SKM-1 treated with dmso at 0.1 percent for 144 hours (cell line): Measurements from ENCODE around the gene PDE7B.
"Not testable (repeated sequence)": the region's sequence is repeated elsewhere in the genome, so short reads cannot be mapped to it uniquely, and the experiment has no call there.

Experiments used
- DNase-seq: peaks from one replicate; lab custom pipeline; 2025; ENCODE audit not compliant: unreplicated experiment; lab: John Stamatoyannopoulos, UW

The PDE7B gene

DNA sequence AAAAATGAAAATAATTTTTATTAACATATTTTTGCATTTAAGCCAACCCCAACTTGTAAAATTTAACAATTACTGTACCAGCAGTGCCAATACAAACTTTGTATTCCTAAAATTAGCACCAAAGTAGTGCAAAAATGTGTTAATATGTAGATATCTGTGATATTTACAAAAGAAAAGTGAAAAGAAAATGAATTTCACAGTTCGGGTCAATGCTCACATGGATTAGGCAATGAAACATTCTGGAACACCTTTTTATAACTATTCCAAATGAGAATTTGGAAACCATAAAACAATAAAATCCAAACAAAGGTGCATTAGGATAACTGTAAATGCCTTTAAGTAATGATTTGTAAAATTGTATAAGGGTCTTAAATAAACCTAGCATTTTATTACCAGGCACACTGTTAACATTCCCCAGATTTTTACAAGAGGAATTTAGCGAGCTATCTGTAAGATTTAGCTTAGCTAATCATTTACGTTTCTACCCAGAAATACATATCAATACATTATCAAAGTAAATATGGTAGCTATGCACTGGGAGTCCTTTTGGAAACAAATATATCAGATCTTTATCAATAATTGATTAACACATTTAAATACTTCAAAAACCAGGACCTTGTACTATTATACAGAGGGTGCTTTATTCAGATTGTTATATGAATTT is 286.4 kb downstream of the PDE7B start:
- no peak for DNase-seq

DNA sequence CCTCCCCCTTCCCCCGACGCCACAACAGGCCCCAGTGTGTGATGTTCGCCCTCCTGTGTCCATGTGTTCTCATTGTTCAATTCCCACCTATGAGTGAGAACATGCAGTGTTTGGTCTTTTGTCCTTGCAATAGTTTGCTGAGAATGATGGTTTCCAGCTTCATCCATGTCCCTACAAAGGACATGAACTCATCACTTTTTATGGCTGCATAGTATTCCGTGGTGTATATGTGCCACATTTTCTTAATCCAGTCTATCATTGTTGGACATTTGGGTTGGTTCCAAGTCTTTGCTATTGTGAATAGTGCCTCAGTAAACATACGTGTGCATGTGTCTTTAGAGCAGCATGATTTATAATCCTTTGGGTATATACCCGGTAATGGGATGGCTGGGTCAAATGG is 287.6 kb downstream of the PDE7B start:
- DNase-seq, result not testable (repeated sequence)

DNA sequence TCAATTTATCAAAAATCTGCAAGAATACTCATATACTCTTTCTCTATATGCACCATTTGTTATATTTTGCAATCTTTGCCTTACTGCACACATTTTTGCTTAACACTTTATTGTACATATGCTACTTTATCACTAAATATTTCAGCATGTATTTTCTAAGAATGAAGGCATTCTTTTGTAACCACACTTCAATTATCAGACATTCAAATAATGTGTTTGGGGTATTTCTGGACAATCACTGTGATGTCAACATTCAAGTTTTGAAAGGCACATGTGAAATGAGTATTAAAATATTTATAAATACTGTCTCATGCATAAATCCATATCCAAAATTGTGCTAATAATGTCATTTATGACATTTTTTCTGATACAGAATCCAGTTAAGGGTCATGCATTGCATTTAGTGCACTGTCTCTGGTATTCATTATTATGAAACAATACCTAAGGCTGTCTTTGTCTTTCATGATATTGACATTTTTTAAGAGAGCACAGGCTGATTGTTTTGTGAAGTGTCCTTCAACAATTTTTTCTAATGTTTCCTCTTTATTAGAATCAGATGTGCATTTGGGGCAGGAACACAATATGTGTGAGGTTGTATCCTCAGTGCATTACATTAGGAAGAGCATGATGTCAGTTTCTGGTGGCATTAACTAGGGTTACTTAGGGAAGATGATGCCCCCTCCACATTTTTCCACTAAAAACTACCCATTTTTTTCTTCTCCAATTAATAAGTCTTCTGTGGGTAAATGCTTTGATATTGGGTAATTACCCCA is 292.9 kb downstream of the PDE7B start:
- no peak for DNase-seq

DNA sequence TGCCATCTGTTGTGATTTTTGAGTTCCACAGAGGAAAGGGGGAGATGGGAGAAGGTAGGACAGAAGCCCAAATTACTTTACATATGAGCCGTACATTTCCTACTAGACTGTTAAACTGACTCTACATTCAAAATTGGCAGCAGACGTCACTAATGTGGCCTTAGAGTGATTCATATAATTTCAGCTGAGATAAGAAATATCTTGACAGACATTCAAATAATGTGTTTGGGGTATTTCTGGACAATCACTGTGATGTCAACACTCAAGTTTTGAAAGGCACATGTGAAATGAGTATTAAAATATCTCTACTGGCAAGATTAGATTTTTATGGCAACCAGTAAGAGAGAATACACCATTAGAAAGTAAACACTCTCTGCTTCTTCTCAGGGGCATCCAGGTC is 294.6 kb downstream of the PDE7B start:
- DNase-seq, result no peak

DNA sequence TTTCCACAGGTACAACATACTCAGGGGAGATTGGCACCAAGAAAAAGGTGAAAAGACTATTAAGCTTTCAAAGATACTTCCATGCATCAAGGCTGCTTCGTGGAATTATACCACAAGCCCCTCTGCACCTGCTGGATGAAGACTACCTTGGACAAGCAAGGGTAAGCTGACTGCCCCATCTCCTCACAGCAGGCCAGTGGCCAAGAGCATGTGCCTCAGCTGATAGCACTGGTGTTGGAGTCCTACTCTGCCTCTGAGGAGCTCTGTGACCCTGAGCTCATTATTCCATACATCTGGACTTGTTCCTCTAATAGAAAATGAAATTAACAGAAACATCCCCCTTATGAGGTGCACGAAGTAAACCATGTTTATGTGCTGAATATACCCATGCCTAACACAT is 295.8 kb downstream of the PDE7B start:
- DNase-seq, result no peak

DNA sequence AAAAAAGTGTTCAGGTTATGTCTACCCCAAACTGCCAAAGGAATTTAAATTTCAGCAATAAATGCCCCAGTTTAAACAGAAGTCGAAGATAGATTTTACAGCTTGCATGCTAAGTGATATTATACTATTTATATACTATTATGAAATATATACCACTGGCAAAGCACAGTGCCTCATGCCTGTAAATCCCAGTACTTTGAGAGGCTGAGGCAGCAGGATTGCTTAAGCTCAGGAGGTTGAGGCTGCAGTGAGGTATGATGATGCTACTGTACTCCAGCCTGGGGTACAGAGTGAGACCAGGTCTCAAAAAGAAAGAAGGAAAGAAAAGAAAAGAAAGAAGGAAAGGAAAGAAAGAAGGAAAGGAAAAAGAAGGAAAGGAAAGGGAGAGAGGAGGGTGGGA is 296.6 kb downstream of the PDE7B start:
- no peak for DNase-seq

DNA sequence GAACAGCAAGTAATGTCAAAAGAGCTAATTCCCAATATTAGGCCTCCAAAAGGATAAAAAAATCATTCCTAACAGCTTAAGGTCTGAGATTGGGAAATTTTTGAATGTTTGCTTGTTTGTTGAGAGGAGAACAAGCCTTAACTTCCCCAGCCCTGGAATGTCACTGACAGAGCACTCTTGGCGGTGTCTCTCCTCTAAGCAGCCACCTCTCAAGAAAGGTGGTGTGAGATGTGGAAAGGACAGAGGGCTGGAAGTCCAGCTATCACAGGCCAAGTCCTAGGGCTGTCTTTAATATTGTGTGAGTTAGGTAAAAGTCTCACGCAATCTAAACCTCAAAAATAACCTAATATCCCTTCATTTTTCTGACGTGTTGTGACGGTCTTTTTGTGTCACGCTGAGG is 297.0 kb downstream of the PDE7B start:
- no peak for DNase-seq

DNA sequence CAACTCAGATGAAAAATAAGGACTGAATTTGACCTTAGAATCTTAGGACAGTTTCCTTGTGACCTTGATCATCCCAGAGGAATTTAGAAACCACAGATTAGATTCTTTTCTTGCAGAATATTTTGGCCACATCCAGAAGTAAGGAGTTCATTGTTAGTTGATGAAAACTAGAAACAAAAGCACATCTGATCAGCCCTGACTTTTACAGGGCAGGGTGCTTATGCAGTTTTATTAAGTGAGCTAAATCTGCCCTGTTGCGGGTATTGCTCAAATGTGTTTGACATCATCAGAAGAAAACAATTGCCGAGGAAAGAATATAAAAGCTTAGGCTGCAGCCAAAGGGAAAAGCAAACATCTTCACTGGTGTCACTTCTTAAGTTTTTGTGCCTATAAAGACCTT is 297.8 kb downstream of the PDE7B start:
- no peak for DNase-seq

DNA sequence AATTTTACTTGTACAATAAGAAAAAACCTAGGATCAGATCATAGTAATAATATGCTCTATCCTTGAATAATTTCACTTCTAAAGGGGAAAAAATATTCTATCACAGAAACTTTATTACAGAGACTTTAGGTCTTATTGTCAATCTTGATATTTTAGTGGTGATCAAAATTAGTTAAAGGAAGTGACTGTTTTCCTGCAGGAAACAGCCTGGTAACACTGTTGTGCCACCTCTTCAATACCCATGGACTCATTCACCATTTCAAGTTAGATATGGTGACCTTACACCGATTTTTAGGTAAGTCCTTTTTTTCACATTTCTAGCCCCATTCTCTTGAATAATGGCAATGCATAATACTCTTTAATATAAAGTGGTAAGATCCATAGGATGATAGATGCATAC is 299.5 kb downstream of the PDE7B start:
- DNase-seq, result no peak

DNA sequence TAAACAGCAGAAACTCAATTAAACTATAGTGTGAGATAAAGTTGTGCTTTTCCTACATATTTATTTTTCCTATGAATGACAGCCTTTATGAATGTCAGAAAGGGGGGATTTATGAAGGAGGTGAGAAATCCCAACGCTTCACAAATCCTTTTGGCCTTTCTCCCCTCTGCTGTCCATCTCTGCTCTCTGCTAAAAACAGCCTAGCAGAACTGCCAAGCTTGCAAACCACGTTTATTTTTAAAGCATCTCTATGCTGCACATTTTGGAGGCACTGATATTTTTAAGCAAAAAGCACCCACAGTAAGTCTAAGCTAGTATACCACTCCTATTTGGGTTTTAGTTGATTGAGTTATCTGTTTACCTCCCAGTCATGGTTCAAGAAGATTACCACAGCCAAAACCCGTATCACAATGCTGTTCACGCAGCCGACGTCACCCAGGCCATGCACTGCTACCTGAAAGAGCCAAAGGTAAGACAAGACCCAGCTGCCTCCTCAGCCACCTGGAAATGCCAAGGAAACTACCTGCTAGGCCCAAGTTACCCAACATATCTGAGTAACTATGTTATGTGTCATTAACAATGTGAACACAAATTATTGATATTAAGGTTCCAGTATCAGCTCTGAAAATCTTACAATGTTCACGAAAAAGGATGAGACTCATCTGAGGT is 302.3 kb downstream of the PDE7B start:
- no peak for DNase-seq

DNA sequence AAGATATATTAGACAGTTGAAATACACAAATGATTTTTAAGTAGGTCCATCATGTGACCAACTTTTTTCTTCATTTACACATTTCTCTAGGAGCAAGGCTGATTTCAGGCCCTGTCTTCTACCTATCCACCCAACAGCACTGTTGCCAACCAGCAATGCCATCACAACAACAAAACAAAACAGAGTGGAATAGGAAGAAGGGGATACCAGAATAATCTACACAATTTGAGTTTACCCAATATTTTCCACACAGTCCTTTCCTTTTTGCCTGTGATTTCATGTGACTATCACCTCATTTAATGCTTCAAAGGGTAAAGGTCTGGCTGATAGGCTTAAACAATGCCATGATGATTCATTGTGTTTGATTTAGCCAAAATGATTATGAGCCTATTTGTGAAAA is 303.7 kb downstream of the PDE7B start:
- DNase-seq, result no peak

DNA sequence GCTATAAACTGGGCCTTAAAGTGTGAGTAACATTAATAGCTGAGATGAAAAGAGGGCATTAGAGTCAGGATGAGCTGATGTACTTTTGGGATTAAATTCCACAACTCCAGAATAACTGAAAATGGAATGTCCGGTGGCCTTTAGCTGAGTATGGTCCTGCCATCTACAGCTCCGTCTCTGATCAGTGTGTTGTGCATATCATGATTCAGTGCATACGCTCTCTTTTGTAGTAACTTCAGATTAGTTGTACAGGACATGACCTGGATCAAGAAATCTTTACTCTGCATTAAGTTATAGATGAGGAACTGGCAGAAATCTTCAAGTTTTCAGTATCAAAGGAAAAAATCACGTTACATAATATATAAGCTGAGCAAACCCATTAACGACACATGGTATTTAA is 306.2 kb downstream of the PDE7B start:
- DNase-seq, result no peak

DNA sequence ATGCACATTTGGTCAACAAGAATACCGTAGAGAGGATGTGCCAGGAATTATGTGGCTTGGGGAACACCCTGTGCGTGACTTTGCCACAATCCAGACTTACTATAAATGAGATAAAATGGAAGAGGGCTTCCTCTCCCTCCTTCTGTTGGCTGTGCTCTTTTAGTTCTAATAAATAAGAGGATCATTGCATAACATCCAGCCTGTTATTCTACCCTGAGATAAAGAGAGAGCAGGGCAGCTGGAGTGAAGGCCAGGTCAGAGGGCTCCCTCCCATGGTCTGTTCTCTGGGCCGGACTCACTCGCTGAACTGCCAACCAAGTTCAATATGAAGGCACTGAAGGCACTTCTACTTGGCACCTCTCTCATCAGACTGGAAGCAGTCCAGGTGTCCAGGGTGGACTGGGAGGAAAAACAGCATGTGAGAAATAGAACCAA is 306.9 kb downstream of the PDE7B start:
- no peak for DNase-seq

DNA sequence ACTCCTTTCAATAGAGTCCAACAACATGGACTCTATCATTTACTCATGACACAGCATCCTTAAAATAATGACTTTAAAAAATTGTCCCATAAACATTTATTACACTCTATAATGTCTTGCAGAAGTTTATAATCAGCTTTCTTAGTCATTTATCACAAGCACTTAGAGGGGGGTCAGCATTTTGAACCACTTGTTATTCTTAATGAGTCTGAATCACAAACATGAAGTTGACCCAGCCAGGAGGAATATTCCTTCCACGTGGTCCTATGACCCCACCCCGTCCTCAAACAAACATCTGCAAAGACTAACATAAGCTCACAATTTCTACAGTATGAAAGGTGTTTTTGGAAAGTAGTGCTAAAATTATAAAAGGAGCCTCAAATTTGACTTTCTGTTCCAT is 307.5 kb downstream of the PDE7B start:
- no peak for DNase-seq

DNA sequence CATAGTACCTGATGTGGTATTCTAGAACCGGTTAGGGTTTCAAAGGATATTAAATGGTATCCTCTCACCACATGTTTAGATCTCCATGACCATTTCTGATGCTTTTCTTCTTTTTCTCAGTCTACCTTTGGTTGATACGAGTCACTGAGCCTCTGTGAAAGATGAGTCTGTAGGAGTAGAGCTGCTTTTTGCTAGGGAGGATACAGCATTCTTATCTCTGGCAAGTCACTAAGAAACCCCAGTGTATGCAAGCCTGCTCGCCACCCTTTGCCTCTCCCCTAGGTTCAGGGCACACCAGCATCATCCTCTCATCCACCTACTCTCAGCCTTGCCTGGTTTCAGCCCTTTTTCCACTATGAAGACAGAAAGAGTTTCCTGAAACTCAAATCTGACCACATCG is 308.7 kb downstream of the PDE7B start:
- DNase-seq, result no peak

DNA sequence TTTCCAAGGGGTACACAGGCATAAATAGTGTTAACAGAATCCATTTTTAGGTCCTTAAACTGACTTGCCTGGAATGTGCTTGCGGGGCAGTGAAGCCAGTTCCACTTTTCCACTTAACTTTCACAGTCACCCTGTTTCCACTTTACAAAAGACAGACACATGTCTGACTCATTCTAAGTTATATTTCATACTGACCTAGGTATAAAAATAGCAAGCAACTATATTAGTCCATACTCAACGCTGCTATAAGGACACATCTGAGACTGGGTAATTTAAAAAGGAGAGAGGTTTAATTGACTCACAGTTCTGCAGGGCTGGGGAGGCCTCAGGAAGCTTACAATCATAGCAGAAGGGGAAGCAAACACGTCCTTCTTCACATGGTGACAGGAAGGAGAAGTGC is 310.4 kb downstream of the PDE7B start:
- DNase-seq, result no peak

DNA sequence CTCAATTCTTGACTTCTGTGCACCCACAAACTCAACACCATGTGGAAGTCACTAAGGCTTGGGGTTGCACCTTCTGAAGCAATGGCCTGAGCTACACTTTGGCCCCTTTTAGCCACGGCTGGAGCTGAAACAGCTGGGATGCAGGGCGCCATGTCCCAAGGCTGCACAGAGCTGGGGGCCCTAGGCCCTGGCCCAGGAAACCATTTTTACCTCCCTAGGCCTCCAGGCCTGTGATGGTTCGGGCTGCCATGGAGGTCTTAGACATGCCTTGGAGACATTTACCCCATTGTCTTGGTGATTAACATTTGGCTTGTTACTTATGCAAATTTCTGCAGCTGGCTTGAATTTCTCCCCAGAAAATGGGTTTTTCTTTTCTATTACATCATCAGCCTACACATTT is 311.8 kb downstream of the PDE7B start:
- DNase-seq, result no peak

DNA sequence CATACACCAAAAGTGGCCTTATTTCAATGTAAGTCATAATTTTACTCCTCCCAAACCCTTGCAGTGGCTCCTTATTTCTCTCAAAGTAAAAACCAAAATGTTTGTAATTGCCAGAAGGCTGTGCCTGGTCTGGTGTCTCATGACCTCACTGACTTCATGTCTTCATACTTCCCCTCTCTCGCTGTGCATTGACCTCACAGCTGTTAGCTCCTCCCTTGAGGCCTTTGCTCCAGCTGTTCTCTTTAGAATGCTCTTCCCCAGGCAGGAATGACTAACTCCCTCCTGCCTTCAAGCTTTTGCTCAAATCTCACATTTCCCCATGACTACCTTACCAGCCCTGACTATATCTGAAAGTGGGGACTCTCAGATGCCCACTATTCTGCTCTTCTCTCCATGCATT is 315.3 kb downstream of the PDE7B start:
- DNase-seq, result no peak

DNA sequence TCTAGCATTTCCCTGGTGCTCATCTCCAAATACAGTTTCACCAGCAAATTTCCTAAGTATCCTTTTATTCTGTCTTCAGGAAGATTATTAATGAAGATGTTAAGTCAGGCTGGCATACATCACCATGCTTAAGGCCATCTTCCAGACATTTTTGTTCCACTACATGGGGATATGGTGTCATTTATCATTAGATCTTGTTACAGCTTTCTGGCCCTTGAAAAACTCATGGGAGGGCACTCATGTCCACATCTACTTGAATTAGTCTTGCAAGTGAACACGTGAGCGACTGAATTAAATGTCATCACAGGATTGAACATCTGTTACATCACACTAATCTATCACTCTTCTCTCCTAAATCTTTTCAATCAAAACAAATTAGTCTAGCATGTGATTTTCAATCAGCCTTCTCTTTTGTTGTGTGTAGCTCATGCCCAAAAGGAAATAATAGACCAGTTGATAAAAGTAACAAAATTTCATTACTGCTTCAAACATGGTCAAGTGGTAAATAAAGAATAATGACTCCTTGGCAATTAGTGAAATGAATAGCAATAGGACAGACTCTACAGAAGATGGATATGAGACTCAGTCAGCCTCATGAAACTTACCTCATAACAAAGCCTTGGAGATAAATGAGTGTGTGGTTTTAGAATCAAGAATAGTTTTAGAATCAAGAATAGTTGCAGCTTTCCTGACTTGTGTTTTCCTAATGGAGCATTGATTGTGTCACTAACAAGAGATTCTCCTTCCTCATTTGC is 318.1 kb downstream of the PDE7B start:
- no peak for DNase-seq

DNA sequence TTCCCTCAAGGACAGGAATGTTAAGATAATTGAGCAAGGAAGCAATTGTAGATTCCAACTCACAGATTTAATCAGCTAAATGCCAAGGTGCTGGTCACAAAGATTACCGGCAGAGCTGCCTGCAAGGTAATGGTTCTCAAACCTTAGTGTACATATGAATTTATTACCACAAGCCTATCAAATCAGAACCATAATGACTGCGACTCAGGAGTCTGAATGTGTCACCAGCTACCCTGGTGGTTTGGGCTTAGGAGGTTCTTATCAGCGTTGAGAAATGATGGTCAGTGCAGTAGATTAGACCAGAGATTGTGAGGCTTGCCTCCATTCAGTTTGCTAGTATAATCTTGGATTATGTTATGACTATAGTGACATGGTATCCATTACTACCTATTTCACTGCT is 319.7 kb downstream of the PDE7B start:
- DNase-seq, result no peak
